NCI-H1694 treated with DMSO at 0.1 percent for 48 hours (cell line): ENCODE data around the gene TEX22.

Experiments
- DNase-seq: peaks from one replicate; lab custom pipeline; 2025; lab: John Stamatoyannopoulos, UW

TEX22 gene

DNA sequence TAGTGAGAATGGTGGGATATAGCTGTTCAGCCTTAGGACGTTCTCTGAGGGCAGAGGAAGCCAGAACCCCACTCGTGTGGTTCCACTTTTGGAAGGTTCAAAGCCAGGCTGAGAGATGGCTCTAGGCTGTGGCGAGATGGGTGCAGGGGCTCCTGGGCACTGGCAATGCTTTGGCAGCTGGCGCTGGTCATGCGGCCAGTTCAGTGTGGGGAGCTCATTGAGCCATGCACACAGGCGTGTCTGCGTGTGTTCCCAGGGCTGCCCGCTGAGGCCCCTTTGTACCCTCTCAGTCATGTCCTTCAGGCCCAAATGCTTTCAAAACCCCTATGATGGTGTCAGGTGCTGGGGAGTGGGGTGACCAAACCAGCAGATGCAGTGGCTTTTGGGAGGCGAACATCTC is 1.7 kb downstream of the TEX22 start:
- no peak for DNase-seq

DNA sequence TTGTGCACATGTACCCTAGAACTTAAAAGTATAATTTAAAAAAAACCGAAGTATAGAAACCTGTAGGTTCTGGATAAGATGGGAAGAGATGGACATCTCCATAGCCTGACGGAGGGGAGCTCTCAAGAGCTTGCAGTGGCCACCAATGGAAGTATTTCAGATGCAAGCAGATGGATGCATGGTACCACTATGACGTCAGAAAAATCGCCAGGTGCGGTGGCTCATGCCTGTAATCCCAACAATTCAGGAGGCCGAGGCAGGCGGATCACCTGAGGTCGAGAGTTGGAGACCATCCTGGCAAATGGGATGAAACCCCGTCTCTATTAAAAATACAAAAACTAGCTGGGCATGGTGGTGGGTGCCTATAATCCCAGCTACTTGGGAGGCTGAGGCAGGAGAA is 3.4 kb downstream of the TEX22 start:
- no peak for DNase-seq

GRCh38 chr14:105408592-105408991 is 10.3 kb downstream of the TEX22 start:
- no peak for DNase-seq

GRCh38 chr14:105409364-105409763 is 11.0 kb downstream of the TEX22 start:
- no peak for DNase-seq

DNA sequence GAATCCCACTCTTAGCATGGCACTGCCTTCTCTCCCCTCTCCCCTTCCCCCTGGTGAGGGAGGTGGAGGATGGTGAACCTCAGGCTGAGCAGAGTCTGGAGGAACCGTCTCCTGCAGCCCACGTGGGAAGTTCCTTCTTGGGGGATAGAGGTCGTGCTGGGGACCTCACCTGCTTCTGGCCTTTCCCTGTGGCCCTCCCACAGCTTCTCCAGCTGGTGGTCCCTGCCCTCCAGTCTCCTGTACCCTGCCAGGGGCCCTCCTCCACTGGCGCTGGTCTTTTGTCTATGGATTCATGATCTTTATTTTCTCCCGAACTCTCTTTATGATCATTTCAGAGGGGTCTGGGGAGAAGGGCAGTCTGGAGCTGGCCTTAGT is 12.3 kb downstream of the TEX22 start:
- DNase-seq: no peak

DNA sequence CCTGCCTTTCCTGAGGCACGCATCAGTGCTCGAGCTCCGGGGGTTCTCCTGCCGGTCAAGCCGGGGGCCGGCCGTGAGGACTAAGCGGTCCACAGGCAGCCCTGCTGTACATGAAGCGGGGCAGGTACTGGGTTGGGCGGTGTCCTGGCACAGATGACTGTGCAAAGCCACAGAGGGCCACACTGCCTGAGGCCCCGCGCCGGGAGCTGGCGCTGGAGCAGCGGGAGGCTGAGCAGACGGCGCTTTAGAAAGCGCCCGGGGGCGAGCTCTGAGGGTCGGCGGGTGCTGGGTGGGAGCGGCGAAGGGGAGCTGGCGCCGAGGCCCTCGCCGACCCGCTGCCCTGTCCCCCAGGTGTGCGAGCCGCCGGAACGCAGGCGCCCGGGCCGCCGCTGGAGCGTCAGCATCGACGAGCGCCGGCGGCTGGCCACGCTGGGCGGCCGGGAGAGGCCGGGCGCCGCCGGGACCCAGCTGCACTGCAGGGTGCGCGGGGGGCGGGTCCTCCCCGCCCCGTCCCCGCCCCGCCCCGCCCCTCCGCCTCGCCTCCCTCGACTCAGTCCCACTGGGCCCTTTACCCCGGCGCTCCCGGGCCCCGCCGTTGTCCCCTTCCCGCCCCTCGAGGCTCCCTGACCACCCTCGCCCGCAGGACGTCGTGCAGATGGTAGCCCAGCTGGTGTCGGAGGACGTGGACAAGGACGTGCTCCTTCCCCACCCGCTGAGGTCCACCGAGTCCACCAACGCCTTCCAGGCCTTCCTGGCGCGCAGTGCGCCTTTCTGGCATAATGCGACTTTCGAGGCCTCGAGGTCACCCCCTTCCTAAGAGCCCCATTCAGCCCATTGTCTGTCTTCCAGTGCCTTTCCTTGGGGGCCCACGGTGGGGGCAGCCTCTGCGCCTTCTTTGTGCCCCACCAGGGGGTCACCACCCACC is 12.9 kb downstream of the TEX22 start:
- peak; percentile 48 for DNase-seq

DNA sequence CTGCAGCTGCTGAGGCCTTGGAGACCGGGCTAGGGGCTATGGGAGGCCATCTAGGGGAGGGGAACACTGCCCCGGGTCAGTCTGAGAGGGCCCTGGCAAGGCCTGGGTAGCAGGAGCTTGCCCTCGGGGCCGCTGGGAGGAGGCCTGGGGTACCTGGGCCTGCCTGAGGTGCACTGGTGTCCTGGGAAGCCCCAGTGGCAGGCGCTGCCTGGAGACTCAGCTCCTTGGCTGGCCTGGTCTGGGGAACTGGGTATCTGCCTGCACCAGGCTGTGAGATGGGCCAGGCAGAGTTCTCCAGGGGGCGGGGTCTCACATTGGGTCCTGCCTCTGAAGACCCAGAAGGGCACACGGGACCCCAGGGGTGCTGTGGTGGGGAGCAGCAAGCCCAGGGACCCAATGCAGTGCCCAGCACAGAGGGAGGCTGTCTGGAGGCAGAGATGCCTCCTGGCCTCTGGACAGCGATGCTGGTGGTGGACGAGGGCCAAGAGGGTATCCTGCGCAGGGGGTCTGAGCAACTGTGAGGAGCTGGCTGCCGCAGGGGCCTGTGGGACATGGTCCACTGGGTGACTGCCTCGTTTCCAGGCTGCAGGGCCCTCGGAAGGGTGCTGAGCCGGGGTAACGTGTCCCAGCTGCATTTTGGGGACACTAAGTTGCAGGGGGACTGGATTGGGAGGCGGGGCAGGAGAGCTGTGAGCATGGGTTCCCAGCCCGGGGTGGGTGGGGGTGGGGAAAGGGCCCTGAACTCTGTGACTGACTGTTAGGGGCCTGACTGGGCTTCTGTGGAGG is 13.8 kb downstream of the TEX22 start:
- no peak for DNase-seq

DNA sequence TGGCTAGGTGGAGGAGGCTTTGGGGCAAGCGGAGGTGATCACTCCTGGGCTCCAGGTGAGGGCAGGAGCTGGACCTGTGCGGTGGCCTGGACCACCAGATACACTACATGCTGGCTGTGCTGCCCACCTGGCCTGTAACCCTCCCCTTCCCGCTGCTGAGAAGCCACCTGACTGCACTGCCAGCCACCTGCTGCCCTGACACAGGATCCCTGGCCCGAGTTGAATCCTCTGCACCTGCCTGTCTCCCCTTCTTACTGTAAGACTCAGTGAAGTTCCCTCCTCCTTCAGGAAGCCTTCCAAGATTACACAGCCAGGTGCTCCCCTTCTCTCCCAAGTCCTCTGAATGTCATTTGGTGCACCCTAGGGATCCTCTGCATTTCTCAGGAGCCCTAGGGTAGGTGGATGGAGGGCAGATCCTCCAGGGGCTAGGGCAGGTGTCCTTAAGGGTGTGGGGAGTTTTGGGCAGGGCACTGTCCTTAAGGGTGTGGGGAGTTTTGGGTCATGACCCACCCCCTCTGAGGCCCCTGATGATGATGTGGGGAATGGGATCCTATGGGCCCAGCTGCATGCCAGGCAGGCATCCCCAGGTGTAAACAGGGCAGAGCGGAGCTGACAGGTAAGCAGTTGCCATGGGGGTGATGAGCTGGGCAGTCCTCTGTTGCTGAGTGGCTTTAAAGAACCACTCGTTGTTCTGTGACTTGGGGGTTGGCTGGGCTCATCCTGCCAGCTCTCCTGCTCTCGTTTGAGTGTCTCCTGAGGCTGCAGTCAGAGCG is 14.6 kb downstream of the TEX22 start:
- no peak for DNase-seq

- no peak for DNase-seq
Measured at GRCh38 chr14:105413544-105413886, 15.2 kb downstream of the TEX22 start.

- DNase-seq: peak; percentile 82
Measured at GRCh38 chr14:105414456-105415371, 16.4 kb downstream of the TEX22 start.

- DNase-seq: no peak
Measured at GRCh38 chr14:105415481-105416428, 17.4 kb downstream of the TEX22 start.

- DNase-seq: no peak
Measured at GRCh38 chr14:105416671-105417070, 18.3 kb downstream of the TEX22 start.

DNA sequence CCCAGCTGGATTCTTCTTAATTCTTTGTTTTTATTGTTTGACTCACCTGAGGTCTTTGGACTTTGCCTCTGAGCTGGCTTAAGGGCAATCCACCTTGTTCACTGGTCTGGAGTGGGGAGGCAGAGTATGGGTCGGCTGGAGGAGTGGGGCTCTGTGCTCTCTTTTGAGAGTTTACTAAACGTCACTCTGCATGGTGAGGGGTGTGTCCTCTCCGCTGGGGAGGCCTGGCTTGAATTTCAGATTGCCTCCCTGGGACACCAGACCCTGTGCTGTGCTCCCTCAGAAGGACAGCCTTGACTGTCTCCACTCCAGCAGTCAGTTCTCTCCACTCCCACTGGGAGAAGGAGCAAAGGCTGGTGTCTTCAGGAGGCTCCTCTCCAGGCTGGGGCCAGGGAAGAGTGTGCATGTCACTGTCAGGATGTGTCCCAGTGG is 19.4 kb downstream of the TEX22 start:
- DNase-seq: no peak

- DNase-seq: no peak
Measured at GRCh38 chr14:105418269-105419194, 20.2 kb downstream of the TEX22 start.

- DNase-seq: no peak
Measured at GRCh38 chr14:105419195-105420091, 21.1 kb downstream of the TEX22 start, which contains the start of gene MTA1. TSS of gene MTA1 (plus strand) at chr14:105419827. CDS start at chr14:105420036, 209 bp downstream.

- no peak for DNase-seq
Measured at GRCh38 chr14:105420101-105420973, 22.0 kb downstream of the TEX22 start.
